ENCODE measurements around the gene CHST15. TPM values are rescaled to one million over a fixed set of nuclear protein-coding genes. Genes with fewer than 3 reads are reported as not detected.

The CHST15 gene
- total and polyA plus RNA-seq, 3 donors from 2014 or later = 9.3 to 12.8 (median 11.5) TPM

- TF ChIP-seq CTCF (IDR thresholded peaks at IDR 0.05) (no peak), POLR2A (IDR thresholded peaks at IDR 0.05) (no peak)
- H3K36me3 ChIP-seq (ENCODE audit: low read depth, missing control alignments) = no peaks in the 10 kb centered on the region
- peaks cover 14% of the 10 kb centered on the region for H3K4me1 ChIP-seq
- no peaks in the 10 kb centered on the region for H3K27me3 ChIP-seq
- WGBS, 2 donors = 85 to 94% methylated on average over 3 of the region's 3 CpGs
- intact Hi-C loops (cut with DNase I; ENCODE audit: low total_unique reads) = no loop called here
- H3K4me3 ChIP-seq = no peak overlapping the region
- DNase-seq = no peak
- H3K27ac ChIP-seq = no peak overlapping the region
- H3K9me3 ChIP-seq = no peaks in the 10 kb centered on the region
These were observed 20.9 kb downstream of the CHST15 start for GRCh38 chr10:124072541-124072940.

GRCh38 chr10:124072106-124072505 lies 21.3 kb downstream of the CHST15 start:
- Histone ChIP-seq H3K27ac (no peak overlapping the region), H3K27me3 (no peaks in the 10 kb centered on the region), H3K9me3 (no peaks in the 10 kb centered on the region), H3K4me1 (peaks cover 18% of the 10 kb centered on the region), H3K36me3 (ENCODE audit: low read depth, missing control alignments) (no peaks in the 10 kb centered on the region), H3K4me3 (no peak overlapping the region)
- 96 to 98% methylated on average over 4 of the region's 4 CpGs for WGBS, 2 donors
- TF ChIP-seq POLR2A (IDR thresholded peaks at IDR 0.05) = no peak
- no peak for TF ChIP-seq CTCF (IDR thresholded peaks at IDR 0.05)
- no peak for DNase-seq
- intact Hi-C loops (cut with DNase I; ENCODE audit: low total_unique reads) = no loop called here

GRCh38 chr10:124071141-124071540 lies 22.3 kb downstream of the CHST15 start:
- no peak overlapping the region for H3K27ac ChIP-seq
- no peaks in the 10 kb centered on the region for H3K36me3 ChIP-seq (ENCODE audit: low read depth, missing control alignments)
- no peaks in the 10 kb centered on the region for H3K9me3 ChIP-seq
- TF ChIP-seq CTCF (IDR thresholded peaks at IDR 0.05) (no peak), POLR2A (IDR thresholded peaks at IDR 0.05) (no peak)
- H3K4me3 ChIP-seq = no peak overlapping the region
- H3K27me3 ChIP-seq = no peaks in the 10 kb centered on the region
- WGBS, 2 donors = 90 to 94% methylated on average over 5 of the region's 5 CpGs
- intact Hi-C loops (cut with DNase I; ENCODE audit: low total_unique reads) = no loop called here
- peaks cover 28% of the 10 kb centered on the region for H3K4me1 ChIP-seq
- DNase-seq = no peak

- no peaks in the 10 kb centered on the region for H3K27me3 ChIP-seq
- no peak overlapping the region for H3K4me3 ChIP-seq
- no peaks in the 10 kb centered on the region for H3K9me3 ChIP-seq
- H3K36me3 ChIP-seq (ENCODE audit: low read depth, missing control alignments) = no peaks in the 10 kb centered on the region
- intact Hi-C loops (cut with DNase I; ENCODE audit: low total_unique reads) = no loop called here
- peaks cover 29% of the 10 kb centered on the region for H3K4me1 ChIP-seq
- no peak for TF ChIP-seq POLR2A (IDR thresholded peaks at IDR 0.05)
- no peak for TF ChIP-seq CTCF (IDR thresholded peaks at IDR 0.05)
- WGBS, 2 donors = 93 to 94% methylated on average over 10 of the region's 10 CpGs
- no peak for DNase-seq
- no peak overlapping the region for H3K27ac ChIP-seq
These were observed 22.7 kb downstream of the CHST15 start for GRCh38 chr10:124070666-124071065.
